GM18498 (cell line): ENCODE measurements around the gene FRMD3.

Experiments used
- ATAC-seq: cut with Tn5 transposase; IDR thresholded peaks from one replicate; pipeline ENCODE4 v1.9.1; 2021; ENCODE audit warnings: mild to moderate bottlenecking, moderate library complexity; ENCODE audit not compliant: unreplicated experiment

The FRMD3 gene

DNA sequence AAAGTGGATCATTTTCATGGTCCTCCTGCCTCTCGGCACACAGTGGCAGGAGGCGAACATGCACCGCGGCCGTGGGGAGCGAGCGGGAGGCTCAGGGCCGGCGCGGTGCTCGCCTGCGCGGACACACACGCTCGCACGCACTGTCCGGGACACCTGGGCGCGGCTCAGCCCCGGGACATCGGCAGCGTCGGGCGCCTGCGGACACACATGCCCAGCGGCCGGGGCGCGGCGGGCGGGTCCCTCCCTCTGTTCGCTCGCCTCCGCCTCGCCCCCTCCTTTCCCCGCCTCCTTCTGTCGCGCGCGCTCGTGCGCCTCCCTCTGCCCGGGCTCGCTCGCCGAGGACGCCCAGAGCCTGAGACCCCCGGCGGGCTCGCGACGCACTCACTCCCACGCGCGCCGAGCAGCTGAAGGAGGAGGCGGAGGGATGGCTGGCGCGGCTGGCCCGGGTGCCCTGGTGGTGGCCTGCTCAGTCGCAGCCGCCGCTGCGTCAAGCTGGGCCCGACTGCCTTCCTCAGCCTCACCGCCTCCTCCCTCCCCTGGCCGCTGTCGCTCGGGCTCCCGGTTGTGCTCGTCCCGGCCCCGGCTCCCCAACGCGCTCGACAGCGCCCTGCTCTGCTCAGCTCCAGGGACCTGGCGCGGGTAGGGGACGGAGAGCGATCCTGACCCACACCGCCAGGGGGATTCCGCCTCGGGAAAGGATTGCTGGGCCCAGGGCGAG, at the start of gene FRMD3:
Gene FRMD3, minus strand, starts transcription at position 230 of the 718 bp plus-strand sequence. Its CDS starts 170 bp downstream, at position 60.
- ATAC-seq, result peak; percentile 81

DNA sequence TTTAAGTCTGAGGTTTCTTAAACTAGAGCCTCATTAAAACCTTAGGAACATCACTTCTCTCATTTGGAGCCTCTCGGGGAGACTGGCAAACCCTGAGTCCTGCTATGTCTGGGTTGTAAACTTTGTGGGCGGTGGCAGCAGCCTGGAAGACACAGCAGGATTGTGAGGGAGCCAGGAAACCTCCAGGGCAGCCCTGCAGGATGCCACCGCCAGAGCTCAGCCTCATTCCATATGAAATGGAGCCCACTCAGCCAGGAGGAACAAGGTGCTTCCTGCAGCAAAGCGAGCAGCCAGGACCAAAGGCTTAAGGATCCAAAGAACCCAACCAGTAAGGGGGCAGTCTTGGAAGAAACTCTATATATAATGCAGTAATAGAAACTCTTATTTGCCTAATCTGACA, 46.8 kb upstream of the FRMD3 start:
- ATAC-seq, result no peak

DNA sequence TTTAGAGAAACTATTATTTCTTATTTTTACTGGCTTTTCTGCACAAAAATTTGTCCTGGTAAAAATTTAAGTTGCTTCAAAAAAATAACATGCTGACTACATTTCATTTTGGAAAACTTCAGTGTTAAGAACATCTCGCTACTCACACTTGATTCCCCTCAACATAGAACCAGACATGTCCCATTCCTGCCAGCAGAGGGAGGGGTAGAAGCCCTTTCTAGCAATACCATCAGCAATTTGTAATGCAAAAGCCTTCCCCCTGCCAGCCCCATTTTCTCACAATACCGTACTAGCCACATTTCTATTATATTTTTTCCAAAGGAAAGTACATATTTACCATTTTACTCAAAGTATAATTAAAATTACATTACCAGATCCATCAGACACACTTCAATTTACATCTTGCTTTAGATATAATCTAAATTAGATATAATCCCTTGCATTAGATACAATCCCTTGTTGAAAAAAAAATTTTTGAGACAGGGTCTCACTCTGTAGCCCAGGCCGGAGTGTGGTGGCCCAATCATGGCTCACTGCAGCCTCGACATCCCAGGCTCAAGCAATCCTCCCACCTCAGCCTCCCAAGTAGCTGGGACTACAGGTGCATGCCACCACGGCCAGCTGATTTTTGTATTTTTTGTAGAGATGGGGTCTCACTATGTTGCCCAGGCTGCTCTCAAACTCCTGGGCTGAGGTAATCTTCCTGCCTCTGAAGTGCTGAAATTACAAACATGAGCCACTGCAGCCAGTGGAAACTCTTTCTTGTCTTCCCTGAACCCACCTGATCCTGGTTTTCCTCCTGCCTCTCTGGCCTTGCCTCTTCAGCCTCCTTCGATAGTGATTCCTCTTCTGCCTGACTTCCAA, 45.2 kb upstream of the FRMD3 start:
- peak; percentile 80 for ATAC-seq

DNA sequence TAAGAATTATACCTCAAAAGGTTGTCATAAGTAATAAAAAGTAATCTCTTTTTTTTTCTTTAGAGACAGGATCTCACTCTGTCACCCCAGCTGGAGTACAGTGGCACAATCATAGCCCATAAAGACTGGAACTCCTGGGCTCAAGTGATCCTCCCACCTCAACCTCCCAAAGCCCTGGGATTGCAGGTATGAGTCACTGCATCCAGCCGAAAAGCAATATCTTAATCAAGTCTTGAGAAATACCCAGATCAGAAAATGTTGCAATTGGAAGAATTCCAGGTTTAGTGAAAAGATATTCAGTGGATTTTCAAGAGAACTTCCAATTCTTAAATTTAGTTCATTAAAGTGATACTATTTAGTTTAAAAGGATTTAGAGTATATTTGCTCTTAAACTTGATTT, 43.8 kb upstream of the FRMD3 start:
- no peak for ATAC-seq

DNA sequence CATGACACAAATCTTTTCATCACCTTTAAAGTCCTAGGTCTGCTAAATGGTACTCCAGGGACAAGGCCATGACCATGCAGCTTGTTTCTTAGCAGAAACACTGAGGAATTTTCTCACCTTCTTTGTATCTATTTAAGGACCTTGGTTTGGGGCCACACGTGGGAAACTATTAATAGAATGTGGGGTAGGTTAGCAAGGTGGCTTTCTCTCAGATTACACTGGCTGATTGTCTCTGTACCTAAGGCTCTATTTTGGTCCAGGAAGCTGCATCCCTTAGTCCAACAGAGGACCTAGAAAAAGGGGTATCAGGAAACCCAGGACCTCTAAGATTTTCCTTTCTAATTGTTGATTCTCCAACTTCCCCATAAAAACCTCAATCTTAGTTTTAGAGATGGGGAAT, 36.3 kb upstream of the FRMD3 start:
- ATAC-seq, result no peak

DNA sequence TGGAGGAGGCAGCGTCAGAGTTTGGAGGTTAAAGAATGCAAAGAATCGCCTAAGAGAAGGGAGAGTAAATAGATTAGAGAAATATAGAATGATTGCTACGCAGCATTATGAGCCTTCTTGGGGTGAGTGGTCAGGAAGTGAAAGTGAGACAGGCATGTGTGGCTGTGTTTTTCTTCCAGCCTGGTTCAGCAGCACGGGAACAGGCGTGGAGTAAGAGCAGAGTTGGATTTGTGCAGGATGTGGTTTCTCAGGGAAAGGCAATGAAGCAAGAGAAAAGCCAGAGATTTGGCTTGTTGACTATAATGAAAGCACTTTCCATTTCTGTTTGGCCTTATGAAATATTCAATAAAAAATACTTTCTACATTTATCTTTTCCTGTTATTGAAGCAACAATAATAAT, 34.3 kb upstream of the FRMD3 start:
- ATAC-seq, result no peak

DNA sequence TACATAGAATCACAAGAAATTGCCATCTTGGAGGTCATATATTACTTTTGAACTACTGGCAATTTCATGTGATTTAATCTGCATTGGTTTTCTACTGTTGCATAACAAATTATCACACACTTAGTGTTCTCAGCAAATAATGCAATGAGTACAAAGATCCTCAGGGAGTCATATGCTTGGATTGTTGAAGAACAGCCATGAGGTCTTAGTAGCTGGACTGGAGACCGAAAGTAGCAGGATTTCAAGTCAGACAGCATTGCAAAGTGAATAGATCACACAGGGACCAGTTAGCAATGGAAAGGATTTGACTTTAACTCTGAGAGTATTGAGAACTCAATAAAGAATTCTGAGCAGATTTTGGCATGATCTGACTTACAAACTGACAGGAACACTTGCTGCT, 32.2 kb upstream of the FRMD3 start:
- ATAC-seq, result no peak

DNA sequence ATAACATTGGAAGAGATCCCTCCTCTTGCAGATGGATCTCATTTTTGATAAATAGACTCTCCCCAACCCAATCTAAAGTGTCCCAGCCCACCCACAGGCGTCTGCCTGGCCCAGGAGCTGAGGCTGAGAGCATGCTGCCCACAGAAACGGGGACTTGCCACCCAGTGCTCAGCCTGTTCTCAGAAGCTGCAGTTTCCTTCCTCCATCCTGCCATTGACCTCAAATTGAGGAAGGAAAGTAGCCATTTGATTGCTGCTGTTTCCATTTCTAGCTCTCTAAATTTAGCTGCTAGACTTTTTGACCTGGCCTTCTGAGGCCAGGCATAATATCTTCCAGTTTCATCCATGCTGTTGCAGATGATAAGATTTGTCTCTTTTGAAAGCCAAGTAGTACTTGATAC, 31.1 kb upstream of the FRMD3 start:
- ATAC-seq, result no peak

DNA sequence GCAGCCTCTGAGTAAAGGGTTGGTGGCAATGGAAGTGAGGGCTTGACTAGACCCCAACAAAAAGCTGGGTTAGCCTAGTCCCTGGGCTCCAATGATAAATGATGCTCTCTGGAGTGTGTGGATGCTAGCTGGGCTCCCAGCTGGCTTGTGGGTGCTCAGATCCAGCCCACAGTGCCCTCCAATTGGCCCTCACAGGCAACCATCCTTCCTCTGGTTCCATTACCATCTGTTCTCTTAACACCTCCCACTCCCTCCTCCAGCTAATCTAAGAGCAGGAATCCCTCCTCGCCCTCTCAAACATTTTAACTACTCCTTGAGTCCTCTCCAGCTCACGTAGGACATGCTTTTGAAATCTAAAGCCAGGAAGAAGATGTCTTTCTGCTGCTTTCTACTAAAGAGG, 25.2 kb upstream of the FRMD3 start:
- no peak for ATAC-seq

DNA sequence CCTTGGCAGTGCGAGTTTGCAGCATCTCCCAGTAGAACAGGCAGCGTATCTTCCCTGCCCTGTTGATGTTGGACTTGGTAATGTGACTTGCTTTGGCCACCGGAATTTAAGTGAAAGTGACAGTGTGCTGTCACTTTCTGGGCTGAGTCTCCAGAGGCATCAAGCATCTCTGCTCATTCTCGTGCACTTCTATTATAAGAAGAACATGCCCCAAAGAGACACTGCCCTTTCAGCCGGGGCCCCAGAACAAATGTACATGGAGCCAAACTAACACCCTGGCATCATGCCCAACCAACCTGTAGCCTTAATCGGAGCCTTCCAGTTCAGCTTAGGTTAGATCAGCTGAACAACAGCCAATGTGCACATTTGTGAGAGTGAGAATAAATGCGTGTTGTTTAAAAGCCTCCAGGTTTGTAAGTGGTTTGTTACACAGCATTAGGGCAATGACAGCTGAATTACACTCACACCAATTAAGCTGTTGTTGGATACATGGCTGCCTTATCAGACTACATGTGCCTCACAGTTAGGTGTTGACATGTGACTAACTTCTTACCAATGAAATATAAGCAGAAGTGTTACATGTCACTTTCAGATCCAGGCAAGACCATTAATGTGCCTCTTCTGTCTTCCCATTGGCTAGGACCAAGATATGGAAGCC, 22.1 kb upstream of the FRMD3 start:
- no peak for ATAC-seq

DNA sequence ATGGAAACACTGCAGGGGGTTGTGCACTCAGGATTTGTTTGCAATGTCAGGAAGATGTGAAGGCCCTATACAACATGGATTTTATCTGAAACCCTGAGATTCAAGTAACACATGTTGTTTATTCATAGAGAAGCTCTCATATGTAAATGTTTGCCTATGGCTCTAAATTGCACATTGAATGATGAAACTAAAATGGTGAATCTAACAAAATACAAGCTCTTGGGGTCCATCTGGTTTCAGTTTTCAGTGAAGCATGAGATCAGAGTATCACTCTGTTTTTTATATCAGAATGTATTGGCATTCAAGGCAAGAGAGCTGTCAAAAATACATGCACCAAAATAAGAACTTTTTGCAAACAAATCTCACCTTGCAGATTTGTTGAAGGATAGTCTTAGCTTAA, 19.6 kb upstream of the FRMD3 start:
- ATAC-seq, result no peak

DNA sequence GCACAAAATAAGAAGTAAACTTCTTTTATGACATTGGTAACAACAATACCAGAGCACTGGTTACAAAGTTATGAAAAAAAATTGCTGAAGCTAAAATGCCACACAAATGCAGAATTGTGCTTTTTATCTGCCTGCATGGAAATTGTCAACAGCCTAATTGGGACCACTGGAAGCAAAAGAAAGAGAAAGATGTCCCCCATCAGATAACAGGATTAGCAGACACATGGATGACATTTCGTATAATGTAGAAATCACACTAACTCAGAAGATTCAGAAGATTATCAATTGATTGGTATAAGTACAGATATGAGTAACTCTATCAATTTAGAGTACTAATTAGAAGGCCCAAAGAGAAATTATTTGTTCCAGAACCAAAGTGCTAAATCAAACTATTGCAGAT, 19.1 kb upstream of the FRMD3 start:
- no peak for ATAC-seq

DNA sequence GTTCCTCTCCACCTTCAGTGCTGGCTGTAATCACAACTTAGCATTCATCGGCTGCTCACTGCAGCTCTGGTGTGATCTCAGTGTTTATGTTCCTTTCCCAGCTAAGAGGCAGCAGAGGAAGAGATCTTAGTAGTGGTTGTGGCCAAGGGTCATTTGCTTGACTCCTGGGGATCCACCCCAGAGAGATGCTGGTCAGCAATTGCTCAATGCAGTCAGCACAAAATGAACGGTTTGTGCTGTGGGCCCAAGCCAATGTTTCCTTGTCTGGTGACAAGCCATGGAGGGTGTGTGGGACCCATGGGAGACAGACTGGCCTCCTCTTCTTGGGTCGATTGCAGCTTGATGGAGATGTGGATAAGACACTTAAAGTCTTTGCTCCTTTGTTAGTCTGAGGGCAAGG, 16.1 kb upstream of the FRMD3 start:
- no peak for ATAC-seq

DNA sequence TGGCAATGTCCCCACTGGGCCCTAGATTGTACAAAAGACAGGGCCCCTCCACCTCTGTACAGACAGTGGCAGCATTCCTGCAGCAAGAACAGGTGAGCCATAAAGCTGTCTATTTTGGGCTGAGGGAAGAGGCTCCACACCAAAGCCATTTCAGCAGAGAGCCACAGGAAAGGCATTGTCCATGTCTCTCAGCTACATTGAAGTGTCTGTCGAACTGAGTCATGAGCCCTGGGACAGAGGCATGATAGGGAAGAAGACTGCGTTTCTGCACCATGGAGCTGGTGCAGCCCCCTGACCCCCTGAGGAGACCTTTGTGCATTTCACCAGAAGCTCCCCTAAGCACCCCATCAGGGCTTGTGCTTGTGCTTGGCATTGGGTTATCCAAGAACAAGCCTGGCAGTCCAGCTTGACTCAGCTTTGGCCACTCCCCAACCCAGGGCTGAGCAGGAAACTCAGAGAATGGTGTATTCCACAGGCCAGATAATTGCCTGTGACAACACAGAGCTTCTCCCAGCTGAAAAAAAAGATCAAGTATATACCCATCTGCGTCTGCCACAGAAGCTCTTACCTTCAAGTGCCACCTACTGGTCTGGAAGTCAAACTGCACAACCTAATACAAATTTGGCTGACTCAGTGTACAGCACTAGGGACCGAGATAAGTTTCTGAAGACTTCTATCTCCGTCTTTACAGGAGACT, 5.9 kb upstream of the FRMD3 start:
- ATAC-seq, result peak; percentile 94

DNA sequence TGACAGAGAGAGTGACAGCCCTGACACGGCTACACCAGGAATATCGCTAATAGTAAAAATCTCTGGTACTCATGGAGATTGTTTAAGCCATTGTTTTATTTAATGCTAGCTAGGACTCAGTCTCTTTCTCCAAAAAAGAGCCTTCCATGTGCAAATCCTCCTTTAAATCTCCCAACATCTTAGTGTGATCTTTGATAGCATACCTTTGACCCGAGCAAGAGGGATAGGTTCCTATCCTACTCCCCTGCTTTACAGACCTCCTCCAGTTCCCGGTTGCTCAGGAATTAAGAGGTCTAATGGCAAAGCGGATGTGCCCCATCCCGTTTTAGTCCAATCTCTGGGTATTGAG, 663 bp upstream of the FRMD3 start:
- no peak for ATAC-seq

DNA sequence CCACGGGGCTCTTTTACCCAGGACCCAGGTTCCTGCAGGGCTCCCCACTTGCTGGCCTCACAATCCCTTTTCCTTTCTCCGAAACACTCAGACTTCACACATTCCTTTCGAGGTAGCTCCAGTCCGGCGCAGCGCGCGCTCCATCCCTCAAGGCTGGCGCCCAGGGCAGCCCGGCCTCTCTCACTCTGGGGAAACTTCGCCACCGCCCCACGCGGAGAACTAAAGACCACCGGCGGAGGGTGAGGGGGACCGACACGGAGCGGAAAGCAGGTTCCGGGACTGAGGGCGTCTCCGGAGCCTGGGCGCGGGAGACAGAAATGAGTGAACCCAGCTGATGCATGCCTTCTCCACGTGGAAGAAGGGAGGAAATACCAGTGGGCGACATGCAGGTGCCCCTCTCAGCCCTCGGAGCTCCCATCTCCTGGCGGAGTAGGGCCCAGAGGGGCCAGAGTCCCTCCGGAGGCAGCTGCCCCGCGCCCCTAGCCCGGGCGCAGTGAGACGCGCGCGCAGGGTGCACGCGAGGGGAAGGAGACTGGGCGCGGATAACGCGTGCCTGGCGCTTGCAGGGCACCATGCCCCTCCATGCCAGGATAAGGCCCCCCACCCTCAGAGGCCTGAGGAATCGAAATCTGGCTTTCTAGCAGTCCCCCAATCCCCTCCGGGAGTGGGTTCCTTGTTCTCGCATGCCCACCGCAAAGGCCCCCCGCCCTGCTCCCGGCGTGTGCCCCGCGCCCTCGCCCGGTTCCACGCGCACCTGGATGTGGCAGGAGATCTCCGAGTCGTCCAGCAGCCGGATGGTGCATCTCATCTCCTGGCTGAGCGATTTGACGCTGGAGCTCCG, 650 bp downstream of the FRMD3 start:
- ATAC-seq, result no peak

DNA sequence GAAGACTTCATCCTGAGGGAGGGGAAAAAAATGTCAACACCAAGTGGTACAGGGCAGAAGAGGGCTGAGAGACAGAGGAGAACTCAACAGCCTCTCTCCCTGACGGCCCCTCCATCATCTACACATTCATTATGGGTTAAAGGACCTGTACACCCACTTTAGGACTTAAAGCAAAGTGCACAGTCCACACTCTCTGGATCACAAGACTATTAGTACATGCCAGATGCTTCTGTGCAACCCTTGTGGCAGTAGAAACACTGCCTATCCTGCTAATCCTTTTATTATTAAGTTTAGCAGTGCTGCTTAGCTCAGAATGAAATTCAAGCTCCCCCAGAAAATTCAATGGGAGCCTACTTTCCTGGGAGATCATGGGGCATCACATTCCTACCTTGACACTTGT, 1.9 kb downstream of the FRMD3 start:
- no peak for ATAC-seq

DNA sequence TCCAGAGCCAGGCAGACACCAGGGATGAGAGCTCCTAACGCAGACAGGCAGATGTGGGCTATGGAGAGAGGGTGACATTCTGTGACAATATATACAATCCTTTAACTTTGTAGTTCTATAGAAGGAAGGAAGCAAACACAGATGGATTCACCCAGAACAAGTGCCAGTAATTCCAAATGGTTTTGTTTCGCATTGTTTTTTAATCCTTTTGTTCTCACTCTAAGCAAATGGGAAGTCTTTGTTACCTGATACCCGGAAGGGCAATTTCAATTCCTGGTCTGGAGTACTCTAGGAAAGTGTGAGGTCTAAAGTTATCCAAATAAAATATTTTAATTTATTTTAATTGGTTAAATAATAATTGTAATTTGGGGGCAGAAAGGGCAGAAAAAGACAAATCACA, 2.5 kb downstream of the FRMD3 start:
- no peak for ATAC-seq

DNA sequence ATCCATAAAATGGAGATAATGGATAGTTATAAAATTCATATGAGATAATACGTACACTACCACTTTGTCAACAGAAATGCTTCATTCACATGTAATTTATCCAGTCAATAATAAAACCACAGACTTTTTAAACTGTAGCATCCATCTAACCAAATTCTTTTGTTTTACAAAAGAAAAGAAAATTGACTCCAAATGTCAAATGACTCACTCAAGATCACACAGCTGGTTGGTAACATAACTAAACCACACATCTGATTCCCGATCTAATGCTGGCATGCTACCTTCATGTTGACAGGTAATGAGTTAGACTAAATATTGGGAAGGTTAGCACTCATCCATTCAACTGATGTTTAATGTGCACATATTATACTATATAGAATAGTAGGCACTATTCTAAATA, 4.9 kb downstream of the FRMD3 start:
- ATAC-seq, result no peak

DNA sequence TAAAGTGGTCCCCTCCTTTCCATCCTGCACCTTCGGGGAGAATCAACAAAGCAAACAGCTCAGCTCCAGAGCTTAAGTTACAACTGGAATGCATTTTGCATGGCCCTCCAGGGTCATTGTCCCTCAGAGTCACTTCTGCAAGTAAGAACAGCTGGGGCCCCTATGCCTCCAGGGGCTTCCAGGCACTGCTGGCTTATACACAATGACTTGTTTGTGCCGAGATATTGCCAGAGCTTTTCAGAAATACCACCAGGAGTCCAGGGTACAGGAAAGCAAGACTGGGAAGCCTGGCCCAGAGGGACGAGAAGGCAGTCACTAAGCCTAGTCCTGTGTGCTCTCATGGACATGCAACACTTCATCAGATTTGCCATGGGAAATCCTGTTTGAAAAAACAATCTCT, 11.3 kb downstream of the FRMD3 start:
- no peak for ATAC-seq

DNA sequence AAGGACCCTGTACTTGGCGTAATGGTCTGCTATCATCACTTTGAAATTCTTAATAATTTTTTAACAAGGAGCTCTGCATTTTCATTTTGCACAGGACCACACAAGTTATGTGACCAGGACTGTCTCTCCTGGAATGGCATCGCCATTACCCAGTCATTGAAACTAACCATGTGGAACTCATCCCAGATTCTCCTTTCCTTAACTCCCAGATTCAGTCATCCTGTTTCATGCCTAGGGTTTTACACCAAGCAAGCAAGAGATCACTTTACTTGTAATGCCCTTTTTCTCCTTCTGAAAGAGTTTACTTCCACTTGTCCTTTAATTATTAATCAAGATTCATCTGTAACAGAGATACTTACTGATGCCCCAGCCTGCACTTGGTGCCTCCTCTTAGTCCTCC, 12.0 kb downstream of the FRMD3 start:
- no peak for ATAC-seq
